Left ventricle myocardium inferior (tissue), 1 donor: ENCODE measurements around the gene OR5L1. TPM values are rescaled to one million over a fixed set of nuclear protein-coding genes. Genes with fewer than 3 reads are reported as not detected.

Experiments used
- DNase-seq: peaks from one replicate; pipeline ENCODE4 v3.0.0-alpha.2; 2020
- H3K27ac ChIP-seq: fragments of 200-600 bp; replicated peaks from 2 replicates; pipeline ENCODE4 v1.8.0; 2021
- H3K27me3 ChIP-seq: fragments of 200-600 bp; 2 replicates; pipeline ENCODE4 v1.8.0; 2021; ENCODE audit warnings: low read depth
- H3K36me3 ChIP-seq: fragments of 200-600 bp; 2 replicates; pipeline ENCODE4 v1.8.0; 2021
- H3K4me1 ChIP-seq: fragments of 200-600 bp; 2 replicates; pipeline ENCODE4 v1.8.0; 2021
- H3K4me3 ChIP-seq: fragments of 200-600 bp; 2 replicates; pipeline ENCODE4 v1.8.0; 2021; ENCODE audit warnings: mild to moderate bottlenecking, moderate library complexity
- H3K9me3 ChIP-seq: fragments of 200-600 bp; replicated peaks from 2 replicates; pipeline ENCODE4 v1.8.0; 2021
- intact Hi-C: fragments of 100-400 bp; cut with micrococcal nuclease; formaldehyde crosslinking; loops from one replicate; pipeline ENCODE4 v1.11.0; 2022
- long read RNA-seq: library from polyadenylated mRNA; unstranded; transcript quantifications from one replicate; pipeline ENCODE4 v2.0.0, GENCODE V29; 2021
- total RNA-seq: library from RNA; stranded (reverse); fragmentation: NEBNext Ultra II Directional; extraction: Animal tissue kit (Norgen Biotek cat#: 25700); gene quantifications from one replicate; pipeline ENCODE4 v1.2.1, GENCODE V29; 2021
- TF ChIP-seq, protein P1 (sequence below): fragments of 200-600 bp; IDR thresholded peaks from 2 replicates; pipeline ENCODE4 v1.8.0; 2021; ENCODE audit warnings: antibody characterized with exemption, mild to moderate bottlenecking, borderline replicate concordance
- donor health status: DM: no; HTN: yes; CAD: no; lungs with severe emphysema.

Gene OR5L1
- total RNA-seq = not detected
- long read RNA-seq = 0 reads

DNA sequence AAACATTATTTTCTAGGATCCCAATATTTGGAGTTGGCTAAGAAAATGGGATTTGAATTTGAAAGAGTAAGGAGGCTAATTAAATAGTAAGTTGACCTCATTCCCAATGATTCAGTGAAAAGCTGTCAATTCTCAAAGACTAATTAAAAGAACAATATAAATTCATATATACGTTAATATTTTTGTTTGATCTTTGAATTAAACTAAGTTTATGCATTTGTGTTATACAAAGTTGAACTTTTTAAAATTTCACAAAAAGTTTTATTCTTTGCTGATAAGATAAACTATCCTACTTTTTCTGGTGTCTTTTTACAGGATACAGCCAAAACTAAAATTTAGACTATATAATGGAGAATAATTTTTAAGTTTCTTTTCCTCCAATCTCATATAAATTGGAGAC lies at the start of gene OR5L1:
OR5L1 (plus strand) TSS at position 301 of the 400 bp plus-strand sequence. CDS start 100 bp downstream, outside the sequence.
- no peaks in the 10 kb centered on the region for H3K36me3 ChIP-seq
- no peaks in the 10 kb centered on the region for H3K27me3 ChIP-seq
- H3K9me3 ChIP-seq = peaks cover 20% of the 10 kb centered on the region
- no peak for DNase-seq
- intact Hi-C loops = no loop called here
- TF ChIP-seq, protein P1, sequence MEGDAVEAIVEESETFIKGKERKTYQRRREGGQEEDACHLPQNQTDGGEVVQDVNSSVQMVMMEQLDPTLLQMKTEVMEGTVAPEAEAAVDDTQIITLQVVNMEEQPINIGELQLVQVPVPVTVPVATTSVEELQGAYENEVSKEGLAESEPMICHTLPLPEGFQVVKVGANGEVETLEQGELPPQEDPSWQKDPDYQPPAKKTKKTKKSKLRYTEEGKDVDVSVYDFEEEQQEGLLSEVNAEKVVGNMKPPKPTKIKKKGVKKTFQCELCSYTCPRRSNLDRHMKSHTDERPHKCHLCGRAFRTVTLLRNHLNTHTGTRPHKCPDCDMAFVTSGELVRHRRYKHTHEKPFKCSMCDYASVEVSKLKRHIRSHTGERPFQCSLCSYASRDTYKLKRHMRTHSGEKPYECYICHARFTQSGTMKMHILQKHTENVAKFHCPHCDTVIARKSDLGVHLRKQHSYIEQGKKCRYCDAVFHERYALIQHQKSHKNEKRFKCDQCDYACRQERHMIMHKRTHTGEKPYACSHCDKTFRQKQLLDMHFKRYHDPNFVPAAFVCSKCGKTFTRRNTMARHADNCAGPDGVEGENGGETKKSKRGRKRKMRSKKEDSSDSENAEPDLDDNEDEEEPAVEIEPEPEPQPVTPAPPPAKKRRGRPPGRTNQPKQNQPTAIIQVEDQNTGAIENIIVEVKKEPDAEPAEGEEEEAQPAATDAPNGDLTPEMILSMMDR = no peak
- no peak within 1 kb of the TSS for H3K4me3 ChIP-seq
- no peak within 1 kb of the TSS for H3K27ac ChIP-seq
- H3K4me1 ChIP-seq = no peaks in the 10 kb centered on the region

GRCh38 chr11:55773138-55773537 lies 38.0 kb upstream of the OR5L1 start, which contains the start of gene OR5D13:
Gene OR5D13 (plus strand): TSS chr11:55773438. CDS start chr11:55773438, 0 bp downstream.
- TF ChIP-seq, protein P1 = no peak
- peaks cover 16% of the 10 kb centered on the region for H3K9me3 ChIP-seq
- intact Hi-C loops = no loop called here
- no peaks in the 10 kb centered on the region for H3K36me3 ChIP-seq
- no peak for DNase-seq
- H3K4me3 ChIP-seq = no peak within 1 kb of the TSS
- no peak within 1 kb of the TSS for H3K27ac ChIP-seq
- no peaks in the 10 kb centered on the region for H3K27me3 ChIP-seq
- H3K4me1 ChIP-seq = no peaks in the 10 kb centered on the region

DNA sequence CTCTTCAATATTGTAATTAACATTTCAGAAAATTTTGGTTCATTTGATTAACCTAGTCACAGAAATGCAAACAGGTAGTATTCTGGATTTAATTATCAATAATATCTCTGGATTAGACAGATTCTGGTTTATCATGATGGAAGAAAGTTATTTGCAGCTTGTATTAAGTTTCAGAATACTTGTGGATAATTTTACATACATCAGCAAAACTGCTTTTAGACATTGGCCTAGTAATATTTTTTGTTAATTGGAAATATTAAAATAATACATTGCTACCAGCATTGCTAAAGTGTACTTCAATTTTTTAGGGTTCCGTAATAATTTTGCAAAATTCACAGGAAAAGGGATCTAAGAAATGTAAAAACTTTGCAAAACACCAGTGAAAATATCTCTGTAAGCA lies 19.6 kb upstream of the OR5L1 start:
- TF ChIP-seq, protein P1 = no peak
- H3K27me3 ChIP-seq = no peaks in the 10 kb centered on the region
- no peak for DNase-seq
- peaks cover 4% of the 10 kb centered on the region for H3K9me3 ChIP-seq
- H3K36me3 ChIP-seq = no peaks in the 10 kb centered on the region
- H3K4me1 ChIP-seq = no peaks in the 10 kb centered on the region
- intact Hi-C loops = no loop called here
- H3K27ac ChIP-seq = no peak overlapping the region
- no peak overlapping the region for H3K4me3 ChIP-seq

DNA sequence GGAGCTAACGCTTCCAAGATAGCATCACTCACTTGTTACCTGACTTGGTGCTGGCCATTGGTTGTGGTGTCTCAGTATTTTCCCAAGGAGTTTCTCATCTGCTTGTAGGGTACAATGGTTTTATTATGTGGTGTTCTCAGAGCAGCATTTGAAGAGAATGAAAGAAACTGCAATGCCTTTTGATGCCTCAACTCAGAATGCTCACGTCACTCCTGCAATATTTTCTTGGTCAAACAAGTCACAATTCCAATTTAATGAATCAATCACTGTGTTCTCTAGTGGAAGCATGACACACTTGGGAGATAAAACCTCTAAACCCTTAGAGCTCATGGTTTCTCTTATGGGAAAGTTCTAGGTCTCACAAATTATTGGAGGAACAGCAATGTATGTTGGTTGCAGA lies 17.8 kb upstream of the OR5L1 start:
- DNase-seq = no peak
- Histone ChIP-seq H3K9me3 (peaks cover 4% of the 10 kb centered on the region), H3K4me3 (no peak overlapping the region), H3K27me3 (no peaks in the 10 kb centered on the region), H3K4me1 (no peaks in the 10 kb centered on the region), H3K36me3 (no peaks in the 10 kb centered on the region), H3K27ac (no peak overlapping the region)
- TF ChIP-seq, protein P1 = no peak
- intact Hi-C loops = no loop called here

GRCh38 chr11:55795256-55795655 lies 15.9 kb upstream of the OR5L1 start, which contains the start of gene OR5D14:
Gene OR5D14 (plus strand): TSS chr11:55795556. CDS start chr11:55795556, 0 bp downstream.
- TF ChIP-seq, protein P1 = no peak
- Histone ChIP-seq H3K9me3 (peaks cover 8% of the 10 kb centered on the region), H3K27me3 (no peaks in the 10 kb centered on the region), H3K4me1 (no peaks in the 10 kb centered on the region), H3K4me3 (no peak within 1 kb of the TSS), H3K27ac (no peak within 1 kb of the TSS), H3K36me3 (no peaks in the 10 kb centered on the region)
- intact Hi-C loops = no loop called here
- DNase-seq = no peak
